Psoas muscle (tissue), 8 donors: ENCODE results near the gene KRAS. TPM values are rescaled to one million over a fixed set of nuclear protein-coding genes. Genes with fewer than 3 reads are reported as not detected.

Experiments used
- ATAC-seq, 4 donors: fragments of 200-7000 bp; cut with Tn5 transposase; one replicate each; pipeline ENCODE4 v1.9.1; 2020; ENCODE audit warnings: moderate library complexity in 3 of 4, mild to moderate bottlenecking in 2 of 4
- DNase-seq, 2 donors: peaks; one replicate each; pipeline ENCODE4 v3.0.0-alpha.2; 2020
- H3K27ac ChIP-seq: fragments of 200-600 bp; one replicate; pipeline ENCODE4 v1.8.0; 2022
- H3K27me3 ChIP-seq, 3 donors: fragments of 200-600 bp in 1 of 3; one replicate each; pipeline versions ENCODE4 v1.6.1 to v1.8.0; 2013 to 2022; ENCODE audit warnings: low read length in 2 of 3, mild to moderate bottlenecking in 2 of 3, moderate library complexity in 1 of 3; ENCODE audit not compliant: insufficient read depth in 3 of 3
- H3K36me3 ChIP-seq, 2 donors: fragments of 200-600 bp in 1 of 2; one replicate each; pipeline versions ENCODE4 v1.6.1 to v1.8.0; 2013 to 2022; ENCODE audit warnings: low read depth in 1 of 2, mild to moderate bottlenecking in 1 of 2, moderate library complexity in 1 of 2; ENCODE audit not compliant: insufficient read depth in 1 of 2
- H3K4me1 ChIP-seq: fragments of 200-600 bp; one replicate; pipeline ENCODE4 v1.8.0; 2022
- H3K4me3 ChIP-seq: fragments of 200-600 bp; one replicate; pipeline ENCODE4 v1.8.0; 2022; ENCODE audit warnings: mild to moderate bottlenecking
- H3K9me3 ChIP-seq: fragments of 200-600 bp; one replicate; pipeline ENCODE4 v1.8.0; 2022
- WGBS, 3 donors: extraction: QIAGEN DNeasy Blood & Tissue Kit; methylation state at CpG; one replicate each; pipeline versions ENCODE4 v1.1.6 to v1.1.7; 2013; 5-methylcytosine and 5-hydroxymethylcytosine counted together
- intact Hi-C, 2 donors: fragments of 100-400 bp; cut with DNase I; formaldehyde crosslinking; loops; one replicate each; pipeline versions ENCODE4 v1.11.0 to v1.14.2; 2022
- polyA plus RNA-seq, 3 donors: library from polyadenylated mRNA; stranded (reverse); fragments of 200-250 nt; gene quantifications; one replicate each; pipeline ENCODE4 v1.2.3, GENCODE V29; 2013
- total RNA-seq, 4 donors: library from RNA; stranded (reverse); fragmentation: NEBNext Ultra II Directional in 2 of 4; extraction: Animal tissue kit (Norgen Biotek cat#: 25700) in 2 of 4; gene quantifications; one replicate each; pipeline versions ENCODE4 v1.2.1 to v1.2.4, GENCODE V29; 2021 to 2023
- TF ChIP-seq, protein P1 (sequence below): fragments of 200-600 bp; IDR thresholded peaks from one replicate; pipeline ENCODE4 v1.8.0; 2022; ENCODE audit warnings: antibody characterized with exemption
- donor health status: healthy with polysubstance abuse.
- donor health status: DM: no; HTN: no; CAD: no; lungs with moderate emphysema.
- donor health status: Bipolar disorder and iron deficiency.
- donor health status: healthy.
- donor health status: DM: yes; HTN: yes; CAD: no.
- donor health status: DM: no; HTN: no; CAD: no.
- donor health status: DM: no; HTN: no; CAD: no.
- donor health status: DM: yes; HTN: yes; CAD: no.

The KRAS gene
- total and polyA plus RNA-seq, 7 donors: 5.2 to 18.0 (median 12.3) TPM

DNA sequence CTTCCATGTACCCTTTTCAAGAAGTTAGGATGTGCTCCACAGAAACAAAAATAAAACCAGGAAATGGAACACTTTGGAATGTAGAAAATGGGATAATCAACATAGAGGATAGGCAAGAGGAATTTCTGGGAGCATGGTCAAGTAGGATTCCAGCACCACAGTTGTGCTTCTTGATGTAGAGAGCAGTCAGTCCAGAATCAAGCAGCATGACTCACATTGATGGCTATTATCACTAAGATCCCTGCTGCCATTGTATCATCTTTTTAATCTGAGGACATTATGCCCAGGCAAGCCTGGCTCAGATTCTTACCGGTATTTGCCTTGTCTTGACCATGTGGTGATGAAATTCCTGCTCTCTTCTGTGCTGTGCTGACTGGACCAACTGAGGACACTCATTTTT lies 50.0 kb downstream of the KRAS start:
- Histone ChIP-seq H3K9me3 (no peaks in the 10 kb centered on the region), H3K27ac (no peak overlapping the region), H3K4me1 (peaks cover 26% of the 10 kb centered on the region), H3K4me3 (no peak overlapping the region), H3K27me3 (no peaks in the 10 kb centered on the region), H3K36me3 (peaks cover 0 to 27% of the 10 kb centered on the region in 2 donors)
- 42 to 70% (median 43%) methylated on average over 1 of the region's 1 CpG for WGBS, 3 donors
- peak; percentile 33 to 58 (median 45) for ATAC-seq
- TF ChIP-seq, protein P1, sequence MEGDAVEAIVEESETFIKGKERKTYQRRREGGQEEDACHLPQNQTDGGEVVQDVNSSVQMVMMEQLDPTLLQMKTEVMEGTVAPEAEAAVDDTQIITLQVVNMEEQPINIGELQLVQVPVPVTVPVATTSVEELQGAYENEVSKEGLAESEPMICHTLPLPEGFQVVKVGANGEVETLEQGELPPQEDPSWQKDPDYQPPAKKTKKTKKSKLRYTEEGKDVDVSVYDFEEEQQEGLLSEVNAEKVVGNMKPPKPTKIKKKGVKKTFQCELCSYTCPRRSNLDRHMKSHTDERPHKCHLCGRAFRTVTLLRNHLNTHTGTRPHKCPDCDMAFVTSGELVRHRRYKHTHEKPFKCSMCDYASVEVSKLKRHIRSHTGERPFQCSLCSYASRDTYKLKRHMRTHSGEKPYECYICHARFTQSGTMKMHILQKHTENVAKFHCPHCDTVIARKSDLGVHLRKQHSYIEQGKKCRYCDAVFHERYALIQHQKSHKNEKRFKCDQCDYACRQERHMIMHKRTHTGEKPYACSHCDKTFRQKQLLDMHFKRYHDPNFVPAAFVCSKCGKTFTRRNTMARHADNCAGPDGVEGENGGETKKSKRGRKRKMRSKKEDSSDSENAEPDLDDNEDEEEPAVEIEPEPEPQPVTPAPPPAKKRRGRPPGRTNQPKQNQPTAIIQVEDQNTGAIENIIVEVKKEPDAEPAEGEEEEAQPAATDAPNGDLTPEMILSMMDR: no peak
- intact Hi-C loops: loop anchor here (1.0 to 5.0 kb wide), 2 partner anchors 16 to 42 kb away; no protein-coding TSS in a partner anchor
- no peak for DNase-seq

DNA sequence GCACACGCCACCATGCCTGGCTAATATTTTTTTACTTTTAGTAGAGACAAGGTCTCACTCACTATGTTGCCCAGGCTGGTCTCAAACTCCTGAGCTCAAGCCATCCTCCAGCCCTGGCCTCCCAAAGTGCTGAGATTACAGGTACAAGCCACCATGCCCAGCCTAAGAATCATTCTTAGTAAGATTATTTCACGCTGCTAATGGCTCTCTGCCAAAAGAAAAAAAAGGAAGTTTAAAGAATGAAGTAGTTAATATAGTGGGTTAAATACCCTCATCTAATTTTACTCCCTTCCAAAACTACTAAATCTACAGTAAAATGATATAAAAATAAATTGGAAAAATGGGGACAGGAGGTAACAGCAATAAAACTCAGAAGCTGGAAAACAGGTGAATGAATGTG lies 53.1 kb downstream of the KRAS start:
- TF ChIP-seq, protein P1: no peak
- no peaks in the 10 kb centered on the region for H3K9me3 ChIP-seq
- peaks cover 0 to 4% of the 10 kb centered on the region in 2 donors for H3K36me3 ChIP-seq
- H3K4me1 ChIP-seq: peaks cover 26% of the 10 kb centered on the region
- no peak for DNase-seq
- 64 to 74% (median 71%) methylated on average over 2 of the region's 2 CpGs for WGBS, 3 donors
- H3K27ac ChIP-seq: no peak overlapping the region
- no peak overlapping the region for H3K4me3 ChIP-seq
- intact Hi-C loops: loop anchor here in 1 of 2 donors (5.0 kb wide), 1 partner anchor 55 kb away; the partner anchor contains the start of gene KRAS
- ATAC-seq: no peak
- no peaks in the 10 kb centered on the region for H3K27me3 ChIP-seq

DNA sequence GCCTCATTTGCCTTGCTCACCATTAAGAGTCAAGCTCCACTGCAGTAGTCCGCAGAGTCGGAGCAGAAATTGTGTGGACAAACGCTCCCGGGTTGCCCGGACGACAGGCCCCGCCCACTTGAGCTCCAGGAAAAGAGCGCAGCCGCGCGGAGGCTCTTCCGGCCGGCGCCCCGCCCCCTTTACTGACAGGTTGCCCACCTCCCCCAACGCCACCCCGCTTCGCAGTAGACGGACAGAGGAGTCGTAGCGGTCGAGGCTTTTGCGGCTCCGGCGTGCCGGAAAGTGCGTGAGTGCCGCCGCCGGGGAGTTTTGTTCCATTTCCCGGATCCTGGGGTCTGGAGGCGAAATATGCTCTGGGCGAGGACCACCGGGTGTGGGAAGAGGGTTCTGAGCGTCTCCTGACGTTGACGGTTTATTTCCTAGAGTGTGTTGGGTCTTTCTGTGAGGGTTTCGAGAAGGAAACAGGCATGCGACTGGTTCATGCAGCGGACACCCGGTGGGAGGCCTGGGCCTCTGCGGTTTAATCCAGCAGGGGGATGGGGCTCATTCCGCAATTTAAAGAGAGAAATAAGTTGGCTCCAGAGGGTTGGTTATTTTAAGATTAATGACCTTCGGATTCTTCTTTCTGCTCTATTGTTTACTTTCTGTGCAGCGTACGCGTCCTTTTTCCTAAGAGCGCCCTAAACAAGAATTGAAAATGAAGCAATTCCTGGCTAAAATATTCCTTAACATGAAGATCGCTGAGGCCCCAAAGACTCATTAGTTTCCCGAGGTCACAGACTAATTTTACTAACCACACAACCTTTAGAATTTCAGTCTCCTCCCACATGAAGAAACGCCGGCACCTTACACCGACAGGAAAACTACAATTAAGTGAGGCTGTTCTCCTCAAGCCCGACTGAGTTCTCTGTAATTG lies 55.4 kb downstream of the KRAS start, which contains the start of the genes DNAI7 and ETFRF1:
Gene DNAI7, minus strand, starts transcription at position 105 of the 916 bp plus-strand sequence. Its CDS starts 82 bp downstream, at position 23.
Gene ETFRF1, plus strand, starts transcription at position 182 of the 916 bp plus-strand sequence. CDS start 8,720 bp downstream, outside the sequence.
- Histone ChIP-seq H3K27me3 (no peaks in the 10 kb centered on the region), H3K4me1 (peaks cover 26% of the 10 kb centered on the region), H3K36me3 (peaks cover 0 to 4% of the 10 kb centered on the region in 2 donors), H3K4me3 (peak within 1 kb of the TSS; percentile 92), H3K9me3 (no peaks in the 10 kb centered on the region), H3K27ac (peak within 1 kb of the TSS; percentile 95)
- intact Hi-C loops: loop anchor here in 1 of 2 donors (5.0 kb wide), 1 partner anchor 57 kb away; the partner anchor contains the start of gene KRAS
- WGBS, 3 donors: 0% methylated on average over 54 of the region's 54 CpGs
- TF ChIP-seq, protein P1: peak; percentile 3
- DNase-seq (peak; percentile 99), ATAC-seq (peak; percentile 100)

DNA sequence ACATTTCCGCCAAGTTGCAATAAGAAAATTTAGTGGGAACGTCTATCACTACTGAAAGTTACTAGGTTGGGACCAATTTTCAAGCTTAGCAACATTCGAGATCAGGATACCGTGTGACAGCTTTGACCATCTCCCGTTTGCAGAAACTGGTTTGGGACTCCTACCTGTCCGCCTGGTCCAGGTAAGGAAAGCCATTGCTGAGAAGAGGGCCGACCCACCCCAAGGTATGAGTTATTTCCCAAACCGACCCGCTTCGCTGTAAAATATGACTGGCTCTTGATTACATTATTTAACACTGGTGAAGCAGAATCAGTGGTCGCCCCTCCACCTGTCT lies 56.0 kb downstream of the KRAS start:
- intact Hi-C loops: loop anchor here in 1 of 2 donors (5.0 kb wide), 1 partner anchor 58 kb away; the partner anchor contains the start of gene KRAS
- Histone ChIP-seq H3K4me3 (peak overlapping the region; percentile 92), H3K9me3 (no peaks in the 10 kb centered on the region), H3K36me3 (peaks cover 0 to 4% of the 10 kb centered on the region in 2 donors), H3K27ac (peak overlapping the region; percentile 95), H3K27me3 (no peaks in the 10 kb centered on the region), H3K4me1 (peaks cover 26% of the 10 kb centered on the region)
- 7 to 8% (median 7%) methylated on average over 11 of the region's 11 CpGs for WGBS, 3 donors
- peak in 1 of 4 donors; percentile 1 for ATAC-seq
- TF ChIP-seq, protein P1: no peak
- no peak for DNase-seq
